Memory B cell (primary cell): ENCODE data around the gene NUDT1.
"Not testable (repeated sequence)": the region's sequence is repeated elsewhere in the genome, so short reads cannot be mapped to it uniquely, and the experiment has no call there.

Experiments used
- ATAC-seq: fragments of 150-1000 bp; cut with Tn5 transposase; 2 replicates; pipeline ENCODE4 v1.10.0; 2021; ENCODE audit warnings: low read depth, mild to moderate bottlenecking, moderate library complexity
- DNase-seq, 2 donors: peaks; one replicate each; pipeline ENCODE4 v3.0.0; 2022; ENCODE audit warnings: low spot score in 2 of 2
- H3K27ac Mint-ChIP-seq: one replicate; pipeline ENCODE4 v1.8.0; 2022; ENCODE audit warnings: mild to moderate bottlenecking, moderate library complexity, mixed read lengths
- H3K27me3 Mint-ChIP-seq: one replicate; pipeline ENCODE4 v1.8.0; 2022; ENCODE audit warnings: mixed read lengths
- H3K36me3 Mint-ChIP-seq: one replicate; pipeline ENCODE4 v1.8.0; 2022; ENCODE audit warnings: mild to moderate bottlenecking, mixed read lengths
- H3K4me1 Mint-ChIP-seq: one replicate; pipeline ENCODE4 v1.8.0; 2022; ENCODE audit warnings: mixed read lengths
- H3K4me3 Mint-ChIP-seq: one replicate; pipeline ENCODE4 v1.8.0; 2022; ENCODE audit warnings: mild to moderate bottlenecking, moderate library complexity, mixed read lengths
- H3K9me3 Mint-ChIP-seq: one replicate; pipeline ENCODE4 v1.8.0; 2022; ENCODE audit warnings: mixed read lengths

Gene NUDT1

GRCh38 chr7:2269089-2269990, 27.3 kb downstream of the NUDT1 start:
- not testable (repeated sequence) for H3K4me3 Mint-ChIP-seq, H3K27me3 Mint-ChIP-seq, ATAC-seq, H3K27ac Mint-ChIP-seq, DNase-seq, H3K4me1 Mint-ChIP-seq, H3K9me3 Mint-ChIP-seq, H3K36me3 Mint-ChIP-seq

DNA sequence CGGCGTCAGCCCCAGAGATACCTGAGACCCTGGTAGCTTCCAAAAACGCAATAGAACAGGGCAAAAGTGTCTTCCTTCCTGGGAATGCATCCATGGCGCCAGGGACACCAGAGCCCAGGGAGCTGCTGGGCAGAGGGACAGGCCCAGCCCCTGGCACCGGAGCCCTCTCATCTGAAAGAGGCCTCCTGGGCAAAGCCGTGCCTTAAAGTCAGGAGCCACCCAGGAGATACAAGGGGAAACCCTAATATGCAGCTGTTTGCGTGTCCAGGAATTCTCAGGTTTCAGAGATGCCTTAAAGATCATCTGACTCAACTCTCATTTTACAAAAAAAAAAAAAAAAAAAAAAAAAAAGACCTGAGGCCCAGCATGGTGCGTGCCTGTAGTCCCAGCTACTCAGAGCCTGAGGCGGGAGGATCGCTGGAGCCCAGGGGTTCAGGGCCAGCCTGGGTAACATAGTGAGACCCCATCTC, 28.0 kb downstream of the NUDT1 start:
- no peaks in the 10 kb centered on the region for H3K4me1 Mint-ChIP-seq
- peaks cover 9% of the 10 kb centered on the region for H3K36me3 Mint-ChIP-seq
- no peaks in the 10 kb centered on the region for H3K9me3 Mint-ChIP-seq
- H3K27me3 Mint-ChIP-seq, result no peaks in the 10 kb centered on the region
- no peak overlapping the region for H3K27ac Mint-ChIP-seq
- no peak overlapping the region for H3K4me3 Mint-ChIP-seq
- no peak for DNase-seq
- no peak for ATAC-seq

DNA sequence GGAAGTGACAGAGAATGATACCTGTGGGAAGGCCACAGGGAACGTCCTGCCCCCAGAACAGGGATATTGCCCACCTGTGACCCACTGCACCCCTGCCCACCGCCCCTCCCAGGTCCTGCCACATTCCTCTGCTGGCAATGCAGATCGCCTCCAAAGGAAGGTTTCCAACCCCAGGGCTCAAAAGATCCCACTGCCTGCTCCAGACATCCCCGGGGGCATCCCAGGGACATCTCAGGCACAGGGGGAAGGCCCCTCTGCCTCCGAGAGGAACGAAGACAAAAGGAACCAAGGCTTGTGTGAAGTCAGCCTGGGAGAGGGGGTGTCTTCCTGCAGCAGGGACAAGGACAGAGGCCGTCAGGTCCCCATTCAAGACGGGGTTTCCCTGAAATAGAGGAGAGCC, 28.5 kb downstream of the NUDT1 start:
- Mint-ChIP-seq H3K4me3 (no peak overlapping the region), H3K27ac (no peak overlapping the region), H3K36me3 (peaks cover 9% of the 10 kb centered on the region), H3K27me3 (no peaks in the 10 kb centered on the region), H3K9me3 (no peaks in the 10 kb centered on the region), H3K4me1 (no peaks in the 10 kb centered on the region)
- DNase-seq (no peak), ATAC-seq (no peak)

DNA sequence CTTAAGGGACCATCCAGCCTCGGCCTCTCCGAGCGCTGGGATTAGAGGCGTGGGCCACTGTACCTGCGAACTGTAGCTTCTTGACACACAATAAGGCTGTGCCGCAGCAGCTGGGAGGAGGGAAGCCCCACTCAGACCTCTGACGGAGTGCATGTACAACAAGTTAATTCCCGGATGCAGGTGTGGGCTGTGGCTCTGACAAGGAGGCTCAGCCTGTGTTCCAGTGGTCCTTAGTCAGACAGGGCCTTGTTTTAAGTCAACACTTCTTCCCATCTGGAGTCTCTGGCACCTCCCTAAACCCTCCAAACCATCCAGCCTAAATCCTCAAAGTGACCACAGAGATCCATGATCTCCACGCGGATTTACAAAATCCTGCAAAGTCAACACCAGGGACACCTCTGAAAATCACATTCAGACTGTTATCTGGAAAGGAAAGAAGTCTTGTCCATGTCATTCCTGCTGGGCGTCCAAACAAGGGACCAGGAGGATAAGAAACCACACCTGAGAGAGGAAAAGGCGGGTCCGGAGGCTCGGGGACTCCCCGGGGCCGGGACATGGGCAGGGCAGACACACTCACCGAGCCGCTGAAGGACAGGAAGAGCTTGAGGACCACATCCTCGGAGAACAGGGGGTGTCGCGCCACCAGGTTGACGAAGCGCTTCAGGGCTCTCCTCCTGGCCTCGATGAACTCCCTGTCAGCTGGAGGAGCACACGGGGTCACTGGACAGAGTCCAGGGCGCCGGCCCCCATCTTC, 29.4 kb downstream of the NUDT1 start:
- ATAC-seq, result no peak
- no peak for DNase-seq
- H3K4me3 Mint-ChIP-seq, result no peak overlapping the region
- no peaks in the 10 kb centered on the region for H3K4me1 Mint-ChIP-seq
- no peak overlapping the region for H3K27ac Mint-ChIP-seq
- H3K27me3 Mint-ChIP-seq, result no peaks in the 10 kb centered on the region
- H3K9me3 Mint-ChIP-seq, result no peaks in the 10 kb centered on the region
- peaks cover 9% of the 10 kb centered on the region for H3K36me3 Mint-ChIP-seq

GRCh38 chr7:2272031-2272430, 30.0 kb downstream of the NUDT1 start:
- no peaks in the 10 kb centered on the region for H3K9me3 Mint-ChIP-seq
- H3K4me3 Mint-ChIP-seq, result no peak overlapping the region
- no peak overlapping the region for H3K27ac Mint-ChIP-seq
- DNase-seq (no peak), ATAC-seq (no peak)
- H3K4me1 Mint-ChIP-seq, result peaks cover under 1% of the 10 kb centered on the region
- H3K27me3 Mint-ChIP-seq, result no peaks in the 10 kb centered on the region
- peaks cover 11% of the 10 kb centered on the region for H3K36me3 Mint-ChIP-seq

DNA sequence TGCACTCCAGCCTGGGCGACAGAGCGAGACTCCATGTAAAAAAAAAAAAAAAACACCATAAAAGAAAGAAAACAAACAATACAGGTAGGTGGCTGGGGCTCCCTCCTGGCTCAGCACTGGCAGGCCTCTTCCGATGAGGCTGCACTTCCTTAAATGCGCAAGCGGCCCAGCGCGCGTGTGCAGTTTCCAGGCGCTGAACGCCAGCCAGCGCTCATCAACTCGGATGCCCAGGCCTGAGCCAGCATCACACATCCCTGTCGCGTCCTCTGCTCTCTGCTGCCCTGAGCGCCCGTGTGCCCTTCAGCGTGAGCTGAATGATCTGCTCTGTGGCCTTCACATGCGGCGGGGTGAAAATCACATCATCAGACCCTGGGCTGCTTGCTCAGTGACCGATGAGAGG, 31.8 kb downstream of the NUDT1 start:
- H3K9me3 Mint-ChIP-seq, result no peaks in the 10 kb centered on the region
- H3K4me3 Mint-ChIP-seq, result no peak overlapping the region
- H3K4me1 Mint-ChIP-seq, result peaks cover 2% of the 10 kb centered on the region
- ATAC-seq (no peak), DNase-seq (no peak)
- H3K27me3 Mint-ChIP-seq, result no peaks in the 10 kb centered on the region
- peaks cover 15% of the 10 kb centered on the region for H3K36me3 Mint-ChIP-seq
- H3K27ac Mint-ChIP-seq, result no peak overlapping the region

- peaks cover 6% of the 10 kb centered on the region for H3K4me1 Mint-ChIP-seq
- no peak overlapping the region for H3K4me3 Mint-ChIP-seq
- H3K27me3 Mint-ChIP-seq, result no peaks in the 10 kb centered on the region
- no peak overlapping the region for H3K27ac Mint-ChIP-seq
- H3K9me3 Mint-ChIP-seq, result no peaks in the 10 kb centered on the region
- ATAC-seq, result no peak
- H3K36me3 Mint-ChIP-seq, result peaks cover 17% of the 10 kb centered on the region
- DNase-seq, result no peak
Observed at GRCh38 chr7:2274666-2275065, 32.6 kb downstream of the NUDT1 start.

- ATAC-seq (no peak), DNase-seq (no peak)
- no peak overlapping the region for H3K4me3 Mint-ChIP-seq
- no peaks in the 10 kb centered on the region for H3K27me3 Mint-ChIP-seq
- peaks cover 9% of the 10 kb centered on the region for H3K4me1 Mint-ChIP-seq
- H3K36me3 Mint-ChIP-seq, result peaks cover 19% of the 10 kb centered on the region
- H3K27ac Mint-ChIP-seq, result no peak overlapping the region
- no peaks in the 10 kb centered on the region for H3K9me3 Mint-ChIP-seq
Observed at GRCh38 chr7:2275101-2275500, 33.1 kb downstream of the NUDT1 start.

DNA sequence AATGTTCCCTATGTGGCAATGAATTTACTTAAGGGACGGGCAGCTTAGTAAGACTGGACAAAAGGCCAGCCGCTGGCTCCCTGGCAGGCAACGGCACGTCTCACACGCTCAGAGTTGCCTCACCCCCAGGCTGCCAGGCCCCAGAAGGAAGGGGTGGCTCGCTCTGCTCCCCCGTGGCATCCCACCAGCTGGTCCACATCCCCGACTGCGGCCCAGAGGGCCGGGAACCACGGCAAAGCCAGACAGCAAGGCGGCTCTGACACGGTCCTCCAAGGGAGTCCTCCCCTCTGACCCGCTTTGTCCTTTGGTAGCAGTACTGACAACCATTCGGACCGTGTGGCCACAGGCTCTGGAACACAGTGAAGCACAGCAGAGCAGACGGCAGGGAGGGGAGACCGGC, 34.1 kb downstream of the NUDT1 start:
- Mint-ChIP-seq H3K4me1 (peaks cover 9% of the 10 kb centered on the region), H3K27ac (peak overlapping the region; percentile 14), H3K4me3 (no peak overlapping the region), H3K36me3 (peaks cover 17% of the 10 kb centered on the region), H3K27me3 (no peaks in the 10 kb centered on the region), H3K9me3 (no peaks in the 10 kb centered on the region)
- ATAC-seq, result no peak
- no peak for DNase-seq

GRCh38 chr7:2278026-2278425, 36.0 kb downstream of the NUDT1 start:
- Mint-ChIP-seq H3K4me3 (no peak overlapping the region), H3K27ac (no peak overlapping the region), H3K36me3 (peaks cover 14% of the 10 kb centered on the region), H3K4me1 (peaks cover 19% of the 10 kb centered on the region), H3K9me3 (no peaks in the 10 kb centered on the region), H3K27me3 (no peaks in the 10 kb centered on the region)
- no peak for DNase-seq
- no peak for ATAC-seq

DNA sequence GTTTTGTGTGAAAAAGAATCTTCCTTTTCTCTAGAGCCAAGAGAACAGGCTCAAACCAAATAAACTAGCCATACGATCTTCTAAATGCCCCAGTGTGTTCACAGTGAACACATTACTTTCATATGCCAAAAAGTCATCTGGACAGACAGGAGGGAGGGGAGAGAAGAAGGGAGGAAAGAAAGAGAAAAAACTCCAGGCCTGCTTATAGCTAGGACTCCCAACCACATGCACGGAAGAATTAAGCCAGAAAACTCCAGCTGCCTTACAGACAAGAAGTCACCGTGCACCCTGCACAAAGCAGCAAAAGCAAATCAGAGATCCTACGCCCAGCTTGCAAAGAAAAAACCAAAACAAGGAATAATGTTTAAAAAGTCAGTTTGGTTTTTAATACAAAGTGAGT, 37.9 kb downstream of the NUDT1 start:
- Mint-ChIP-seq H3K9me3 (no peaks in the 10 kb centered on the region), H3K27ac (peak overlapping the region; percentile 75), H3K4me1 (peaks cover 19% of the 10 kb centered on the region), H3K4me3 (no peak overlapping the region), H3K36me3 (peaks cover 10% of the 10 kb centered on the region), H3K27me3 (no peaks in the 10 kb centered on the region)
- DNase-seq (no peak), ATAC-seq (no peak)

DNA sequence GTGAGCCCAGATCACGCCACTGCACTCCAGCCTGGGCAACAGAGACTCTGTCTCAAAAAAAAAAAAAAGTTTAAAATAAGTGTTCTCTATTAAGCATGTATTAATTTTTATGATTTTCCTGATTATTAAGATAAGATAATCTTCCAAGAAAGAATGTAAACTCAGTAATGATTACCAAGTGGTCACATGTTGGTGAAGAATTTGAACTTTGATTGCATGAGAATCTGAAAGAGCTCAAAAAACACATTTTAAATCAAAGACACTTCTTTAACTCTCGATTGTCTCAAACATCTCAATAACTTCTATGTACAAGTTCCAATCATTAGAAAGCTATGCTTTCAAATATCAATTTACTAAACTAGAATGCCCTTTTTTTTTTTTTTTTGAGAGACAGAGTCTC, 38.4 kb downstream of the NUDT1 start:
- Mint-ChIP-seq H3K27ac (no peak overlapping the region), H3K4me1 (peaks cover 19% of the 10 kb centered on the region), H3K27me3 (no peaks in the 10 kb centered on the region), H3K4me3 (no peak overlapping the region), H3K36me3 (peaks cover 10% of the 10 kb centered on the region), H3K9me3 (no peaks in the 10 kb centered on the region)
- DNase-seq, result no peak
- ATAC-seq, result no peak

- no peak for DNase-seq
- H3K4me1 Mint-ChIP-seq, result peaks cover 21% of the 10 kb centered on the region
- H3K4me3 Mint-ChIP-seq, result no peak overlapping the region
- H3K9me3 Mint-ChIP-seq, result no peaks in the 10 kb centered on the region
- H3K27me3 Mint-ChIP-seq, result no peaks in the 10 kb centered on the region
- H3K27ac Mint-ChIP-seq, result peak overlapping the region; percentile 62
- ATAC-seq, result no peak
- H3K36me3 Mint-ChIP-seq, result peaks cover 10% of the 10 kb centered on the region
Observed at GRCh38 chr7:2281541-2281940, 39.5 kb downstream of the NUDT1 start.

DNA sequence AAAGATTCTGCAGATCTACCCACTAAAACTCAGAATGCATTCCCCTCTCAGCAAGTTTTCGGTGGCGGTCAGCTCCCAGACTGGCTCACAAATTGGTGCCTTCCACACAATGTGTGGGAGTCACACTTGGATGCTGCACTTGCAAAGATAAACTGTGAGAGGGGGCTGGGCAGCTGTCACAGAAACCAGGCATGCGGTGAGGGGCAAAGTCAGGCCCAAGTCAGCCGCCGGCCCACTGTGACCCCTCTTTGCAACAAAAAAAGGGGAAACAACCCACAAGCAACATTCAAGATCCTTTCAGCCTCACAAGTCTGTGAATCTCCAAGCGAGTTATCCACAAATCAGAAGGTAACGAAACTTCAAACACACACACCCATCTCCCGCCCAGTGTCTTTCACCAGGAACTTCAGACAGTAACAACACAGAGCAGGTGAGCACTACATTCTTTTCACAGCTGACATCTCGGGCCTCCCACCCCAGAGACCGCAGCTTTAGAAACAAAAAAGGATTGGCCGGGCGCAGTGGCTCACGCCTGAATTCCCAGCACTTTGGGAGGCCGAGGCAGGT, 40.2 kb downstream of the NUDT1 start:
- no peak for ATAC-seq
- Mint-ChIP-seq H3K4me1 (peaks cover 19% of the 10 kb centered on the region), H3K4me3 (no peak overlapping the region), H3K27ac (peak overlapping the region; percentile 62), H3K27me3 (no peaks in the 10 kb centered on the region), H3K36me3 (peaks cover 6% of the 10 kb centered on the region), H3K9me3 (no peaks in the 10 kb centered on the region)
- no peak for DNase-seq
